HG03097 (cell line): Measurements from ENCODE around the gene ITGAL.
"Not testable (repeated sequence)": the region's sequence is repeated elsewhere in the genome, so short reads cannot be mapped to it uniquely, and the experiment has no call there.

ENCODE experiments used
- ATAC-seq: cut with Tn5 transposase; IDR thresholded peaks from one replicate; pipeline ENCODE4 v1.9.1; 2021; ENCODE audit not compliant: unreplicated experiment, low FRiP score

The ITGAL gene

DNA sequence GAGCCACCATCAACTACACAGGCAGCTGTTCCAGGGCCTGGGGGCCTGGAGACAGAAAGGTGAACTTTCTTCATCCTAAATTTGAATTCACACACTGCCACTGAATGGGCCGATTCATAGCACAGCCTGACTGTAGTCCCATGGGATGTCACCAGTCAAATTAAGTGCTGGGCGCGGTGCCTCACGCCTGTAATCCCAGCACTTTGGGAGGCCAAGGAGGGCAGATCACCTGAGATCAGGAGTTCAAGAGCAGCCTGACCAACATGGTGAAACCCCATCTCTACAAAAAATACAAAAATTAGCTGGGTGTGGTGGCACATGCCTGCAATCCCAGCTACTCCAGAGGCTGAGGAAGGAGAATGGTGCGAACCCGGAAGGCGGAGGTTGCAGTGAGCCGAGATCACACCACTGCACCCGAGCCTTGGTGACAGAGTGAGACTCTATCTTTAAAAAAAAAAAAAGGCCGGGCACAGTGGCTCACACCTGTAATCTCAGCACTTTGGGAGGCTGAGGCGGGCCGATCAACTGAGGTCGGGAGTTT lies 67.5 kb downstream of the ITGAL start:
- ATAC-seq, result not testable (repeated sequence)

DNA sequence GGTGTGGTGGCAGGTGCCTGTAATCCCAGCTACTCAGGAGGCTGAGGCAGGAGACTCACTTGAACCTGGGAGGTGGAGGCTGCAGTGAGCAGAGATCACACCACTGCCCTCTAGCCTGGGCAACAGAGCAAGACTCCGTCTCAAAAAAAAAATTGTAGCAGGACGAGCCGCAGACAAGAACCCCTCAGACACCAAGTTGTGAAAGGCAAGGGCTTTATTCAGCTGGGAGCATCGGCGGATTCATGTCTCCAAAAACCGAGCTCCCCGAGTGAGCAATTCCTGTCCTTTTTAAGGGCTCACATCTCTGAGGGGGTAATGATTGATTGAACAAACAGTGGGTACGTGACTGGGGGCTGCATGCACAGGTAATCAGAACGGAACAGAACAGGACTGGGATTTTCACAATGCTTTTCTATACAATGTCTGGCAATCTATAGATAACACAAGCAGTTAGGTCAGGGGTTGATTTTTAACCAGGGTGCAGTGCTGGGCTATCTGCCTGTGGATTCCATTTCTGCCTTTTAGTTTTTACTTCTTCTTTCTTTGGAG lies 68.4 kb downstream of the ITGAL start:
- ATAC-seq, result not testable (repeated sequence)

GRCh38 chr16:30541502-30542329 lies 69.2 kb downstream of the ITGAL start:
- ATAC-seq, result no peak

DNA sequence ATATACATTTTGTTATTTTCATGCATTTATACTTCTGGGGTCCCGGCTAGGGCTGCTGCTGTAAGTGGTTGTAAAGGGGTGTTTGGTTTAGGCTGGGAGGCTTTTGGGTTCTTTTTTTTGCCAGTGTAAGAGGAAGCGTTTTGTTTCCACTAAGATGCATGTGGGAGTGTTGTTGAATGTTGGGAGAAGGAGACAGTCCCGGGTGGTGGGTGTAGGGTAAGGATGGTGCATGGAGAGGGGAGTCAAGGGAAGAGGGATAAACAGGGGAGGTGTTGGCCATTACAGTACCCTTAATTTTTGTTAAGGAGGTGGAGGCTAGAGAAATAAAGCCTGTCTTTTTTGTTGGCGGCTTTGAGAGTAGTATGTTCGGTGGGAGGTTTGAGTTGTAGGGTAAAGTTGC lies 70.5 kb downstream of the ITGAL start:
- ATAC-seq, result no peak

- no peak for ATAC-seq
Measured at GRCh38 chr16:30546115-30546514, 73.6 kb downstream of the ITGAL start.

DNA sequence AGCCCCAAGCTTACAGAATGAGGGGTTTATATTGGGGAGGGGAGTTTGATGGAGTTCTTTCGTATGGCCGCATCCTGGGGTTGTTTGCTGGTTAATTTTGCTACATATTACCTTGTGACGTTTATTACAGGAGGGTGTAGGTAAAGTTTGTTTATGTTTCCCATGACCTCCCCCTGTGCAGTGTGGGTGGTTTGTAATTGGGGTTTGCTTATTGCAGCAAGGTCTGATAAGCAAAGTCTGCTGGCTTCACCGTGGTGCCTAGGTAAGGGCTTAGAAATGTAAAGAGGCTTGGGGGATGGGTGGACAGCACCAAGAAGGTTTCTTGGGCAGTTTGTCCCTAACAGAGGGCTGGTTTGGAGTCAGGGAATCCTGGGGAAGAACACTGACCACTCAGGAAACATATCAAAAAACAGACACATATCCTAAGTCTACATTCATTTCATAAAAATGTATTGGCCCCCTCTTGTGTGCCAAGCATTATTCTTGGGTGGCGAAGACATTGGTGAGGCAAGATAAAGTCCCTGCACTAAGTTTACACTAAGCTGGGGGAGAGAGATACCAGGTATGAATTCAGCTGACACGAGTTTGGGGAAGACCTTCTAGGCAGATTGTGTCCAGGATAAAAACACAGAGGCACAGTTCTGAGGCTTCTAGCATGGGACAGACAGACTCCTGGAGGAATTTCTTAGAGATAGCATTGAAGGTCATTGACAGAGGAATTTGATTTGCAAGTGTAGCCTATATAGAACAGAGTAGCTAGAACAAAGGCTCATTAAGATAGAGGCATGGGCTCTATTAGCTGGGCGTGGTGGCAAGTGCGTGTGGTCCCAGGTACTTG lies 76.1 kb downstream of the ITGAL start:
- no peak for ATAC-seq

DNA sequence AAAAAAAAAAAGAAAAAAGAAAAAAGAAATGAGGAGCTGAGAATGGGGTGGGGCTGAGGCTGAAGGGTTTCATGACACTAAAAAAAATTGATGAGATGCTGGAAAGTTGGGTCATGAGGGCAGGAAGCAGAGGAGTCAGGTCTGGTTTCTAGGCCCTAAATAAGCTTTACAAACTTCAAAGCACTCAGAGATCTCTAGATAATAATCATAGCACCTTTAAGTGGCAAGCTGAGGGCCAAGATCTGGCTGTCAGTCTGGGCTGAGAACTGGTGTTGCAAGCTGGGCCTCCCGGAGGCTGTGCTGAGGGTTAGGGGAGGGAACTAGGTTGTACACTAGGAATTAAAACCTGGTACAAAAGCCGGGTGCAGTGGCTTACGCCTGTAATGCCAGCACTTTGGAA lies 79.2 kb downstream of the ITGAL start:
- ATAC-seq, result no peak

DNA sequence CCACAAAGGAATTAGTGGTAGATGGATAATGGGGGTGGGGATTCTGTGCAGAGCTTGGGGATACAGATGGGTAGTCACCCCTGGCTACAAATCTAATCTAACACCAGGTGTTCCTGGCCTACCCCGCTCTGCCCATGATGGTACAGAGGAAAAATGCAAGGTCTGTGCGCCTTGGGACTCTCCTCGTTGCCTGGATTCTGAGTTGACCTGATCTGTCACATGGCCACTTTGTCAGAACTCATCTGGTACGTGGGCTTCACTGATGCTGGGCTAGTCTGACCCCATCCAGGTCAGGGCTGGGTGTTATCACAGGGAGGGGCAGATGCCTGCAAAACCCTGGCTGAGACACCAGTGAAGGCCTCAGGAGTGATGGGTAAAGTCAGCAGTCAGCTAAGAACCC lies 80.4 kb downstream of the ITGAL start:
- no peak for ATAC-seq

DNA sequence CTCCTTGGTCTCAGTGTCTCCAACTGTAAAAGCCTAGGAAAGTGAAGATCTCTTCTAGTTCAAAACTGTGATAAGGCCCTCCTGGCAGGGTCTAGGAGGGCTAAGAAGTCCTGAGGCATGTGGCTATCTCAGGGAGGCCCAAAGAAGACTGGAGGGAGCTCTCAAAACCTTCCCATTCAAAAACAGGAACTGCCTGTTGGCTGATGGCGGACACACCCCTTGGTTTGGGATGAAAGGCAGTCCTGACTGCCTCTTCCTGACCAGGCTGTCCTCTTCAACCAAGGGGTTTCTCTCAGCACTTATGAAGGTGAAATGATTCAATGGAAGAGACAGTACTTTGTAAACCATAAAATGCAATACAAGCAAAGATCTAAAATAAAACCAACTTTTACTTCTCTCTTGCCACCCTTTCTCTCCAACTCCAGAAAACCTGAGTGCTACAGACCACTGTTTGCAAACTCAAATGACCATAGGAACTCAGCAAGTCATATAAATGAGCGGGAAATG lies 80.9 kb downstream of the ITGAL start:
- no peak for ATAC-seq

- no peak for ATAC-seq
Measured at GRCh38 chr16:30554557-30555314, 82.2 kb downstream of the ITGAL start.

DNA sequence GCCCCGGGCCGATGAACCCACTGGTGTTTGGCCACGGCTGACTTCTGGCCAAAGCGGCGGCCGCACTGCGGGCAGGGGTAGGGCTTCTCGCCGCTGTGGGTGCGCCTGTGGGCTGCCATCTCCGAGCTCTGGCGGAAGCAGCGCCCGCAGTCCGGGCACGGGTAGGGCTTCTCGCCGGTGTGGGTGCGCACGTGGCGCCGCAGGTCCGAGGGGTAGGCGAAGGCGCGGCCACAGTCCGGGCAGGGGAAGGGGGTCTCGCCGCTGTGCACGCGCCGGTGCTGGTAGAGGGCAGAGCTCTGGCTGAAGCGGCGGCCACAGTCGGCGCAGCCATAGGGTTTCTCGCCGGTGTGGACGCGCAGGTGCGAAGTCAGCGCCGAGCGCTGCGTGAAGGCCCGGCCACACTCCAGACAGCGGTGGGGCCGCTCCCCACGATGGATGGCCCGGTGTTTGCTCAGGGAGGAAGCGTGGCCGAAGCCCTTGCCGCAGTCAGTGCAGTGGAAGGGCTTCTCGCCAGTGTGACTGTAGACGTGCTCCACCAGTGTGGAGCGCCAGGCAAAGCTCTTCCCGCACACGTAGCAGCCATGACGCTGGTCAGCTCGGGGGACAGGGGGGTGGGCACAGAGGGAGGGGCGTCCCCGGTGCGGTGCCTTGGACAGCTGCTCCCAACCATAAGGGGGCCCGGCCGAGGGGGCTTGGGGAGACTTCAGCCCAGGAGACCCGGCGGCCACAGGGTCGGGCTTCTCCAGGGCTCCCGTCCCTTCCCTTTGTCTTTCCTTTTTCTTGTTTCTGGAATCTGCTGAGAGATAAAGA lies 83.0 kb downstream of the ITGAL start:
- no peak for ATAC-seq

- no peak for ATAC-seq
Measured at GRCh38 chr16:30556125-30556473, 83.6 kb downstream of the ITGAL start.

DNA sequence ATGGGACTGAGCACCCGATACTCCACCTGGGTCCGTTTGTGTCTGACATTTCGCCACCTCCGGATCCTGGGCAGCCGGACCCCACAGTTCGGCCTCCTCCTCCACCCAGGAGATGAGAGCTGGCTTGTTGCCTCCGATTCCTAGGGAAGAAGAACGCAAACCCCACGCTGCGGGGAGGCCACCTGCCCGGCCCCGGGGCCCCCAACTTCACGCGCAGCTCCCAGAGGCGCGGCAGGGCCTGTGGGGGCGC lies 85.1 kb downstream of the ITGAL start:
- no peak for ATAC-seq

DNA sequence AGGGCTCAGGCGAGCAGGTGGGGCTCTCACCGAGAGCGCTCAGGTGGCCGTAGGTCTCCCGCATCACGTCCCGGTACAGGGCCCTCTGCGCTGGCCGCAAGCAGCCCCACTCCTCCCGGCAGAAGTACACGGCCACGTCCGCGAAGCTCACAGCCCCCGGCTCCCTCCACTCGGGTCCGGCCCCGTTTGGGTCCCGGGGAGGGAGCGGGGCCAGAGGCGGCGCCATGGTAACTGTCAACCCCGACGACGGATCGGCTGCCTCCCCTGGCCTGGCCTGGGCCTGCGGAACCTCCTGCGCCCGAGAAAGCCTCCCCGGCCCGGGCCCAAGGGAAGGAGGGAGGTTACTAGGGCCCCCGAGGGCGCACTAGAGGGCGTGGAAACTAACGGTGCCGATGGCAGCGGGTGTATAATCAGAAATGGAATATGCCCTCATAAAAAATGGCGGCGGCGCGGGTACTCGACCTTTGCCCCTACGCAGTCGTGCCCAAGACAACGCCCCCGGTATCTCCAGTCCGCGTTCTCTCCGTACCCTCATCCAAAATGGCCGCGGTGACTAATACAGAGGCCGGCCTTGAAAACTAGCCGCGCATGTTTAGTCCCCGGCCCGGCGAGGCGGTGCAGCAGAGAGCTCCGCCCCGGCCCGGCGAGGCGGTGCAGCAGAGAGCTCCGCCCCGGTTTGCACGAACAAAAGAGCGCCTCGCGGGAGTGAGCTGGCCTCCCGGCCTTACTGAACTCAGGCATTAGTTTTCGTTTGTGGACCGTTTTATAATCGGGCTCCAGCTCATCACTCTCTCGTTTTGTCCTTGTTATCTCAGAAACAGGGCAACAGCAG lies 85.6 kb downstream of the ITGAL start, which contains the start of gene ZNF764:
ZNF764 (minus strand) TSS at position 418 of the 832 bp plus-strand sequence; CDS start at position 226, 192 bp downstream.
- ATAC-seq, result peak; percentile 85

GRCh38 chr16:30558789-30559377 lies 86.3 kb downstream of the ITGAL start:
- no peak for ATAC-seq

- no peak for ATAC-seq
Measured at GRCh38 chr16:30559690-30560089, 87.1 kb downstream of the ITGAL start.

- no peak for ATAC-seq
Measured at GRCh38 chr16:30561089-30561816, 88.7 kb downstream of the ITGAL start.

DNA sequence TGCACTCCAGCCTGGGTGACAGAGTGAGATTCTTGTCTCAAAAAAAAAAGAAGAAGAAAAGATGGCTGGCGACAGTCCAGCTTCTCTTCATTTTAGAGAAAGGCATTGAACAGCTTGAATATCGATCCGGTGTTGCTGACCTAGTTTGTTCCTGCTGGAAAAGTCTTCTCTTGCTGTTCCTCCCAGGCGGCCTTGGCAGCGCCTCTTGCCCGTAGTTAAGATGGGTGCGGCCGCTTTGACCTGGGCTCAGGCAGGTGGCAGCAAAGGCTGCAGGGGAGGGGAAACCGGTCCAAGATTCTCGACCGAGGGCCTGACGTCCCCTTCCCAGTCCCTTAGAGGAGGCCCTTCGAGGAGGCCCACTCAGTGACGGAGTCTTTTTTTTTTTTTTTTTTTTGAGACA lies 89.5 kb downstream of the ITGAL start:
- no peak for ATAC-seq
